SK-N-SH (cell line): ENCODE data around the gene ANXA1. TPM values are rescaled to one million over a fixed set of nuclear protein-coding genes. Genes with fewer than 3 reads are reported as not detected.
A peak's percentile ranks its signal among the peaks of the same experiment; 100 is the strongest.

Source experiments
- CTCF ChIA-PET: fragments of 300-600, 350-600 bp; formaldehyde crosslinking; extraction: SDS; loops from one replicate; lab custom pipeline; 2021; lab: Yijun Ruan, JAX
- POLR2A ChIA-PET: fragments of 350-600 bp; sonication (Branson Sonifier 250); formaldehyde crosslinking; extraction: SDS; loops from one replicate; lab custom pipeline; 2020; ENCODE audit warnings: antibody characterized with exemption, inconsistent platforms; lab: Yijun Ruan, JAX
- DNase-seq: peaks from one replicate; pipeline ENCODE4 v3.0.0; 2012
- H2AFZ ChIP-seq: fragments of 200-600 bp; sonication (generic); 2 replicates; pipeline ENCODE4 v1.8.1; 2016; ENCODE audit warnings: antibody characterized with exemption, mild to moderate bottlenecking, low read depth
- H3F3A ChIP-seq: fragments of 200-600 bp; sonication (generic); replicated peaks from 2 replicates; pipeline ENCODE3; 2016; ENCODE audit warnings: antibody characterized with exemption, mild to moderate bottlenecking; ENCODE audit not compliant: insufficient read depth
- H3K27ac ChIP-seq, 2 experiments: fragments of 200-500 bp in 1 of 2; fragments of 200-600 bp in 1 of 2; sonication (Bioruptor generic) in 1 of 2; sonication (generic), shearing (Covaris generic) in 1 of 2; 2 replicates each; pipeline versions ENCODE4 v1.5.1 to v1.6.1; 2014 to 2016; ENCODE audit warnings: low read depth in 2 of 2, inconsistent platforms in 1 of 2, low read length in 1 of 2, mild to moderate bottlenecking in 1 of 2, mixed read lengths in 1 of 2
- H3K27me3 ChIP-seq: fragments of 200-600 bp; sonication (generic), shearing (Covaris generic); 2 replicates; pipeline ENCODE4 v1.6.1; 2016; ENCODE audit warnings: mixed run types; ENCODE audit not compliant: insufficient read depth
- H3K36me3 ChIP-seq, 2 experiments: fragments of 200-500 bp in 1 of 2; fragments of 200-600 bp in 1 of 2; sonication (Bioruptor generic) in 1 of 2; sonication (generic) in 1 of 2; replicated peaks in 1 of 2; 2 replicates each; pipeline versions ENCODE3 to v1.5.1; 2014 to 2016; ENCODE audit warnings: low read length in 1 of 2, mild to moderate bottlenecking in 1 of 2; ENCODE audit not compliant: insufficient read depth in 2 of 2, control insufficient read depth in 1 of 2
- H3K4me1 ChIP-seq, 2 experiments: fragments of 200-500 bp in 1 of 2; fragments of 200-600 bp in 1 of 2; sonication (Bioruptor generic) in 1 of 2; sonication (generic), shearing (Covaris generic) in 1 of 2; 2 replicates each; pipeline versions ENCODE4 v1.5.1 to v1.6.1; 2014 to 2016; ENCODE audit warnings: low read depth in 1 of 2, low read length in 1 of 2, mixed run types in 1 of 2; ENCODE audit not compliant: insufficient read depth in 2 of 2, control insufficient read depth in 1 of 2
- H3K4me2 ChIP-seq: fragments of 200-600 bp; sonication (generic), shearing (Covaris generic); 2 replicates; pipeline ENCODE4 v1.6.1; 2017; ENCODE audit warnings: mixed run types
- H3K4me3 ChIP-seq, 2 experiments: fragments of 200-500 bp in 1 of 2; fragments of 200-600 bp in 1 of 2; sonication (Bioruptor generic) in 1 of 2; sonication (generic), shearing (Covaris generic) in 1 of 2; 2 replicates each; pipeline versions ENCODE4 v1.5.1 to v1.8.1; 2014 to 2016; ENCODE audit warnings: low read depth in 2 of 2, inconsistent platforms in 1 of 2, low read length in 1 of 2, mild to moderate bottlenecking in 1 of 2, mixed read lengths in 1 of 2, moderate library complexity in 1 of 2
- H3K79me2 ChIP-seq: fragments of 200-600 bp; sonication (generic); 2 replicates; pipeline ENCODE4 v1.8.1; 2017; ENCODE audit warnings: mild to moderate bottlenecking; ENCODE audit not compliant: insufficient read depth
- H3K9ac ChIP-seq: fragments of 200-600 bp; sonication (generic); 2 replicates; pipeline ENCODE4 v1.6.1; 2017; ENCODE audit warnings: mixed run types
- H3K9me2 ChIP-seq: fragments of 200-600 bp; sonication (generic); 2 replicates; pipeline ENCODE4 v1.6.1; 2017; ENCODE audit warnings: mixed run types
- H3K9me3 ChIP-seq: fragments of 200-600 bp; sonication (generic); 2 replicates; pipeline ENCODE4 v1.6.1; 2017; ENCODE audit warnings: mixed run types, mild to moderate bottlenecking, moderate library complexity
- H4K20me1 ChIP-seq: fragments of 200-600 bp; sonication (generic); 2 replicates; pipeline ENCODE4 v1.6.1; 2017; ENCODE audit warnings: mild to moderate bottlenecking, mixed run types; ENCODE audit not compliant: insufficient read depth
- EP300 ChIP-seq, 2 experiments: IDR thresholded peaks; 2 replicates each; pipeline versions ENCODE4 v1.4.0 to v1.6.1; 2012; ENCODE audit warnings: borderline replicate concordance in 1 of 2, low read depth in 1 of 2, low read length in 1 of 2
- FOSL2 ChIP-seq: IDR thresholded peaks from 2 replicates; pipeline ENCODE4 v1.4.0; 2012; ENCODE audit warnings: low read depth, mild to moderate bottlenecking, moderate library complexity, borderline replicate concordance
- GABPA ChIP-seq: IDR thresholded peaks from 2 replicates; pipeline ENCODE4 v1.4.0; 2012; ENCODE audit warnings: low read depth, mild to moderate bottlenecking
- GATA2 ChIP-seq: sonication (generic); formaldehyde crosslinking; IDR thresholded peaks from 2 replicates; pipeline ENCODE4 v1.5.0; 2020; ENCODE audit warnings: mild to moderate bottlenecking, missing genetic modification reagents
- JUND ChIP-seq: IDR thresholded peaks from 2 replicates; pipeline ENCODE4 v1.4.0; 2012
- MEF2A ChIP-seq: IDR thresholded peaks from 2 replicates; pipeline ENCODE4 v1.4.0; 2012; ENCODE audit warnings: low read depth, borderline replicate concordance
- NFIC ChIP-seq: IDR thresholded peaks from 2 replicates; pipeline ENCODE4 v1.4.0; 2012; ENCODE audit warnings: borderline replicate concordance
- NRF1 ChIP-seq: IDR thresholded peaks from 2 replicates; pipeline ENCODE4 v1.6.1; 2012; ENCODE audit warnings: low read depth, mild to moderate bottlenecking, low read length
- RCOR1 ChIP-seq: fragments of 150-350 bp; IDR thresholded peaks from 2 replicates; pipeline ENCODE4 v1.6.1; 2017; ENCODE audit warnings: antibody characterized with exemption, low read length
- RFX5 ChIP-seq: IDR thresholded peaks from 2 replicates; pipeline ENCODE4 v1.6.1; 2012; ENCODE audit warnings: mild to moderate bottlenecking, improper control_type of control experiment, low read length
- TCF12 ChIP-seq: IDR thresholded peaks from 2 replicates; pipeline ENCODE4 v1.4.0; 2012
- WGBS: methylation state at CpG from one replicate; pipeline ENCODE4 v1.1.6; 2017; ENCODE audit warnings: low lambda C conversion rate; 5-methylcytosine and 5-hydroxymethylcytosine counted together
- polyA plus RNA-seq, 3 experiments: library from polyadenylated mRNA; depleted of rRNA; stranded (reverse); fragments of >200 nt; gene quantifications; 2 replicates each; pipeline ENCODE4 v1.2.3, GENCODE V29; 2012
- TF ChIP-seq, protein P1 (sequence below): IDR thresholded peaks from 2 replicates; pipeline ENCODE4; 2012

The ANXA1 gene
- polyA plus RNA-seq, 1 of the 3 experiments (the other 2 are of a cell fraction): 443 TPM

DNA sequence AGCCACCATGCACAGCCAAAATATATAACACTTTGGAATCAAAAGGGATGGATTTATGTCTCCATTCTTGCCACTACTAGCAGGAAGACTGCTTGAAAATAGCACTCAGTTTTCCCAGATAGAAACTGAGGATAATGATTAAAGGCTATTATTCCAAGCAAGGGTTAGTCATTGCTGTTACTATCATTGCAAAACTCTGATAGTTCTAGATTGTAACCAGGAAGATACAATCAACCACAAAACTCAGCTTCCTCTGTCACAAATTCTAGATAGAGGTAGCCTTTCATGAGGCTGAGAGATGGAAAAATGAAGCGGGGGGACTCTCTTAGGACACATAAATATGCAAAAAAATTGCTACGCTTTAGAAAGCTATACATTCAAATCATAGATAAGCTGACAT, 3.1 kb downstream of the ANXA1 start:
- no peak for TF ChIP-seq GABPA
- TF ChIP-seq JUND: peak; percentile 28; the same call in 1 of the 2 replicates
- peak; percentile 29; the same call in 1 of the 2 replicates for TF ChIP-seq TCF12
- peak; percentile 34; the same call in 1 of the 2 replicates for TF ChIP-seq FOSL2
- TF ChIP-seq, all 33 proteins: peak for 3
- Histone ChIP-seq H3K36me3 (peaks cover 15 to 59% of the 10 kb centered on the region in 2 experiments), H3K9ac (peak overlapping the region; percentile 98), H3K27ac (peak overlapping the region; percentile 62 to 95; a peak in 3 of 4 replicates), H3K4me3 (peak overlapping the region; percentile 48 to 71; a peak in 3 of 4 replicates), H3K4me2 (peak overlapping the region; percentile 87), H3K9me2 (no peaks in the 10 kb centered on the region), H3K4me1 (peaks cover 0 to 31% of the 10 kb centered on the region in 2 experiments; a peak in 2 of 4 replicates), H2AFZ (no peak overlapping the region), H4K20me1 (peaks cover 66% of the 10 kb centered on the region), H3K79me2 (peaks cover 95% of the 10 kb centered on the region), H3F3A (peaks cover 41% of the 10 kb centered on the region), H3K27me3 (no peaks in the 10 kb centered on the region), H3K9me3 (no peaks in the 10 kb centered on the region)
- WGBS: 31% methylated on average over 2 of the region's 2 CpGs
- no peak for DNase-seq
- ChIA-PET CTCF (no interaction called here), POLR2A (no interaction called here)

GRCh38 chr9:73155377-73155776, 3.7 kb downstream of the ANXA1 start:
- Histone ChIP-seq H3K9me3 (no peaks in the 10 kb centered on the region), H3K27me3 (no peaks in the 10 kb centered on the region), H3K36me3 (peaks cover 21 to 66% of the 10 kb centered on the region in 2 experiments), H3K9ac (peak overlapping the region; percentile 98; the same call in 1 of the 2 replicates), H3K4me3 (peak overlapping the region; percentile 19 to 71; a peak in 3 of 4 replicates), H3K4me2 (peak overlapping the region; percentile 87), H2AFZ (no peak overlapping the region), H3F3A (peaks cover 35% of the 10 kb centered on the region), H3K27ac (peak overlapping the region; percentile 62 to 95; a peak in 3 of 4 replicates), H3K4me1 (peaks cover 0 to 24% of the 10 kb centered on the region in 2 experiments; a peak in 2 of 4 replicates), H4K20me1 (peaks cover 66% of the 10 kb centered on the region), H3K79me2 (peaks cover 100% of the 10 kb centered on the region), H3K9me2 (no peaks in the 10 kb centered on the region)
- ChIA-PET POLR2A (no interaction called here), CTCF (no interaction called here)
- no peak for DNase-seq
- TF ChIP-seq RCOR1 (no peak), TCF12 (peak; percentile 49), RFX5 (no peak), NFIC (peak; percentile 46; the same call in 1 of the 2 replicates)
- TF ChIP-seq, protein P1, sequence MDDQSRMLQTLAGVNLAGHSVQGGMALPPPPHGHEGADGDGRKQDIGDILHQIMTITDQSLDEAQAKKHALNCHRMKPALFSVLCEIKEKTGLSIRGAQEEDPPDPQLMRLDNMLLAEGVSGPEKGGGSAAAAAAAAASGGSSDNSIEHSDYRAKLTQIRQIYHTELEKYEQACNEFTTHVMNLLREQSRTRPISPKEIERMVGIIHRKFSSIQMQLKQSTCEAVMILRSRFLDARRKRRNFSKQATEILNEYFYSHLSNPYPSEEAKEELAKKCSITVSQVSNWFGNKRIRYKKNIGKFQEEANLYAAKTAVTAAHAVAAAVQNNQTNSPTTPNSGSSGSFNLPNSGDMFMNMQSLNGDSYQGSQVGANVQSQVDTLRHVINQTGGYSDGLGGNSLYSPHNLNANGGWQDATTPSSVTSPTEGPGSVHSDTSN: peak; percentile 20; the same call in 1 of the 2 replicates
- under 1% methylated on average over 3 of the region's 3 CpGs for WGBS

- Histone ChIP-seq H3K27ac (peak overlapping the region; percentile 60 to 95), H4K20me1 (peaks cover 66% of the 10 kb centered on the region), H3K9me2 (no peaks in the 10 kb centered on the region), H3K9me3 (no peaks in the 10 kb centered on the region), H3K79me2 (peaks cover 98% of the 10 kb centered on the region), H2AFZ (no peak overlapping the region), H3K4me1 (peaks cover 0 to 21% of the 10 kb centered on the region in 2 experiments; a peak in 2 of 4 replicates), H3K27me3 (no peaks in the 10 kb centered on the region), H3F3A (peaks cover 40% of the 10 kb centered on the region), H3K4me3 (peak overlapping the region; percentile 6 to 71; a peak in 3 of 4 replicates), H3K4me2 (peak overlapping the region; percentile 87), H3K9ac (peak overlapping the region; percentile 98; the same call in 1 of the 2 replicates), H3K36me3 (peaks cover 30 to 74% of the 10 kb centered on the region in 2 experiments)
- POLR2A ChIA-PET: no interaction called here
- DNase-seq: no peak
- TF ChIP-seq GATA2 (CRISPR knock-in tag): no peak
- TF ChIP-seq, protein P1: peak; percentile 37; the same call in 1 of the 2 replicates
- 0 out of 4 replicates have a peak, but pooled peaks of 1 of the 2 experiments have one; percentile 11 for TF ChIP-seq EP300 (IDR thresholded peaks at IDR 0.05; ENCODE audit: borderline replicate concordance in 1 of 2, low read depth in 1 of 2, low read length in 1 of 2)
- TF ChIP-seq MEF2A: no peak
- peak; percentile 12; the same call in 1 of the 2 replicates for TF ChIP-seq FOSL2
- TF ChIP-seq NRF1: no peak
- 13% methylated on average over 4 of the region's 4 CpGs for WGBS
- CTCF ChIA-PET: no interaction called here
Measured at GRCh38 chr9:73155968-73156864, 4.6 kb downstream of the ANXA1 start.
